Stimulated activated naive CD8-positive, alpha-beta T cell treated with anti-CD3 and anti-CD28 coated beads, Interleukin-15, Interleukin-2, amounts not matched to agents 100 ng/mL and 50 ng/mL, for 24 hours (primary cell): Measurements from ENCODE around the gene UGT1A5.
"Not testable (repeated sequence)": the region's sequence is repeated elsewhere in the genome, so short reads cannot be mapped to it uniquely, and the experiment has no call there.

Source experiments
- H3K27ac Mint-ChIP-seq: one replicate; pipeline ENCODE4 v1.8.0; 2021; ENCODE audit warnings: mild to moderate bottlenecking, mixed read lengths
- H3K27me3 Mint-ChIP-seq: one replicate; pipeline ENCODE4 v1.8.0; 2021; ENCODE audit warnings: mixed read lengths
- H3K36me3 Mint-ChIP-seq: one replicate; pipeline ENCODE4 v1.8.0; 2021; ENCODE audit warnings: low read depth, mixed read lengths
- H3K4me1 Mint-ChIP-seq: one replicate; pipeline ENCODE4 v1.8.0; 2021; ENCODE audit warnings: low read depth, mixed read lengths
- H3K4me3 Mint-ChIP-seq: one replicate; pipeline ENCODE4 v1.8.0; 2021; ENCODE audit warnings: mild to moderate bottlenecking, mixed read lengths
- H3K9me3 Mint-ChIP-seq: one replicate; pipeline ENCODE4 v1.8.0; 2021; ENCODE audit warnings: mixed read lengths

The UGT1A5 gene

GRCh38 chr2:233688341-233688740 lies 24.4 kb upstream of the UGT1A5 start:
- no peak overlapping the region for H3K4me3 Mint-ChIP-seq
- peaks cover 9% of the 10 kb centered on the region for H3K27me3 Mint-ChIP-seq
- H3K27ac Mint-ChIP-seq = no peak overlapping the region
- no peaks in the 10 kb centered on the region for H3K4me1 Mint-ChIP-seq
- H3K9me3 Mint-ChIP-seq = no peaks in the 10 kb centered on the region
- no peaks in the 10 kb centered on the region for H3K36me3 Mint-ChIP-seq

GRCh38 chr2:233689031-233689430 lies 23.7 kb upstream of the UGT1A5 start:
- Mint-ChIP-seq H3K27ac (no peak overlapping the region), H3K27me3 (peaks cover 9% of the 10 kb centered on the region), H3K4me3 (no peak overlapping the region), H3K9me3 (no peaks in the 10 kb centered on the region), H3K4me1 (no peaks in the 10 kb centered on the region), H3K36me3 (no peaks in the 10 kb centered on the region)

- H3K4me1 Mint-ChIP-seq = no peaks in the 10 kb centered on the region
- no peak overlapping the region for H3K4me3 Mint-ChIP-seq
- H3K36me3 Mint-ChIP-seq = no peaks in the 10 kb centered on the region
- peaks cover 9% of the 10 kb centered on the region for H3K27me3 Mint-ChIP-seq
- H3K9me3 Mint-ChIP-seq = no peaks in the 10 kb centered on the region
- H3K27ac Mint-ChIP-seq = no peak overlapping the region
These were observed 23.2 kb upstream of the UGT1A5 start for GRCh38 chr2:233689501-233689900.

- H3K4me3 Mint-ChIP-seq = no peak overlapping the region
- H3K9me3 Mint-ChIP-seq = no peaks in the 10 kb centered on the region
- H3K27me3 Mint-ChIP-seq = peaks cover 9% of the 10 kb centered on the region
- no peak overlapping the region for H3K27ac Mint-ChIP-seq
- no peaks in the 10 kb centered on the region for H3K36me3 Mint-ChIP-seq
- no peaks in the 10 kb centered on the region for H3K4me1 Mint-ChIP-seq
These were observed 22.3 kb upstream of the UGT1A5 start for GRCh38 chr2:233690444-233690843.

GRCh38 chr2:233691443-233692433 lies 21.0 kb upstream of the UGT1A5 start:
- no peaks in the 10 kb centered on the region for H3K36me3 Mint-ChIP-seq
- H3K4me3 Mint-ChIP-seq = no peak overlapping the region
- no peak overlapping the region for H3K27ac Mint-ChIP-seq
- H3K27me3 Mint-ChIP-seq = peaks cover 5% of the 10 kb centered on the region
- H3K9me3 Mint-ChIP-seq = no peaks in the 10 kb centered on the region
- H3K4me1 Mint-ChIP-seq = no peaks in the 10 kb centered on the region

GRCh38 chr2:233692648-233693047 lies 20.1 kb upstream of the UGT1A5 start, which contains the start of gene UGT1A6:
UGT1A6 (plus strand) TSS chr2:233692890; CDS start chr2:233693005, 115 bp downstream.
- H3K9me3 Mint-ChIP-seq = no peaks in the 10 kb centered on the region
- no peak within 1 kb of the TSS for H3K4me3 Mint-ChIP-seq
- no peak within 1 kb of the TSS for H3K27ac Mint-ChIP-seq
- H3K27me3 Mint-ChIP-seq = peaks cover 4% of the 10 kb centered on the region
- H3K4me1 Mint-ChIP-seq = no peaks in the 10 kb centered on the region
- H3K36me3 Mint-ChIP-seq = no peaks in the 10 kb centered on the region

GRCh38 chr2:233693963-233694362 lies 18.7 kb upstream of the UGT1A5 start:
- Mint-ChIP-seq H3K4me1 (no peaks in the 10 kb centered on the region), H3K27me3 (peaks cover 4% of the 10 kb centered on the region), H3K9me3 (no peaks in the 10 kb centered on the region), H3K4me3 (no peak overlapping the region), H3K27ac (no peak overlapping the region), H3K36me3 (no peaks in the 10 kb centered on the region)

GRCh38 chr2:233698740-233699139 lies 14.0 kb upstream of the UGT1A5 start:
- H3K27me3 Mint-ChIP-seq = no peaks in the 10 kb centered on the region
- H3K27ac Mint-ChIP-seq = no peak overlapping the region
- H3K4me3 Mint-ChIP-seq = no peak overlapping the region
- no peaks in the 10 kb centered on the region for H3K4me1 Mint-ChIP-seq
- no peaks in the 10 kb centered on the region for H3K36me3 Mint-ChIP-seq
- no peaks in the 10 kb centered on the region for H3K9me3 Mint-ChIP-seq

- Mint-ChIP-seq H3K4me1 (no peaks in the 10 kb centered on the region), H3K9me3 (no peaks in the 10 kb centered on the region), H3K4me3 (no peak overlapping the region), H3K27ac (no peak overlapping the region), H3K27me3 (no peaks in the 10 kb centered on the region), H3K36me3 (no peaks in the 10 kb centered on the region)
These were observed 13.2 kb upstream of the UGT1A5 start for GRCh38 chr2:233699424-233700027.

GRCh38 chr2:233700028-233700635 lies 12.6 kb upstream of the UGT1A5 start:
- Mint-ChIP-seq H3K4me3 (no peak overlapping the region), H3K27ac (no peak overlapping the region), H3K27me3 (no peaks in the 10 kb centered on the region), H3K36me3 (no peaks in the 10 kb centered on the region), H3K9me3 (no peaks in the 10 kb centered on the region), H3K4me1 (no peaks in the 10 kb centered on the region)

- not testable (repeated sequence) for H3K9me3 Mint-ChIP-seq, H3K36me3 Mint-ChIP-seq, H3K4me1 Mint-ChIP-seq, H3K4me3 Mint-ChIP-seq, H3K27me3 Mint-ChIP-seq, H3K27ac Mint-ChIP-seq
These were observed 11.9 kb upstream of the UGT1A5 start for GRCh38 chr2:233700842-233701241.

GRCh38 chr2:233702238-233702637 lies 10.5 kb upstream of the UGT1A5 start:
- no peak overlapping the region for H3K27ac Mint-ChIP-seq

GRCh38 chr2:233705911-233706506 lies 6.7 kb upstream of the UGT1A5 start:
- Mint-ChIP-seq H3K4me1 (no peaks in the 10 kb centered on the region), H3K36me3 (no peaks in the 10 kb centered on the region), H3K27me3 (peaks cover 5% of the 10 kb centered on the region)

More at GRCh38 chr2:233702238-233702637, 10.5 kb upstream of the UGT1A5 start:
- no peaks in the 10 kb centered on the region for H3K27me3 Mint-ChIP-seq
- H3K9me3 Mint-ChIP-seq = no peaks in the 10 kb centered on the region
- H3K4me3 Mint-ChIP-seq = no peak overlapping the region
- H3K4me1 Mint-ChIP-seq = no peaks in the 10 kb centered on the region
- H3K36me3 Mint-ChIP-seq = no peaks in the 10 kb centered on the region

GRCh38 chr2:233706720-233707119 lies 6.0 kb upstream of the UGT1A5 start:
- peaks cover 5% of the 10 kb centered on the region for H3K27me3 Mint-ChIP-seq
- no peak overlapping the region for H3K27ac Mint-ChIP-seq
- no peak overlapping the region for H3K4me3 Mint-ChIP-seq
- no peaks in the 10 kb centered on the region for H3K4me1 Mint-ChIP-seq
- H3K9me3 Mint-ChIP-seq = no peaks in the 10 kb centered on the region
- H3K36me3 Mint-ChIP-seq = no peaks in the 10 kb centered on the region

More at GRCh38 chr2:233705911-233706506, 6.7 kb upstream of the UGT1A5 start:
- H3K27ac Mint-ChIP-seq = no peak overlapping the region
- no peaks in the 10 kb centered on the region for H3K9me3 Mint-ChIP-seq
- H3K4me3 Mint-ChIP-seq = no peak overlapping the region
